Caco-2 (cell line): ENCODE results near the gene TRPM7. TPM values are rescaled to one million over a fixed set of nuclear protein-coding genes. Genes with fewer than 3 reads are reported as not detected.

ENCODE experiments used
- BruUV-seq: library from RNA; stranded (reverse); fragments of 400-500 nt; replicated peaks from 2 replicates; lab custom pipeline; 2021; lab: Mats Ljungman, UMichigan
- CTCF ChIA-PET: fragments of 300-600 bp; sonication (Branson Sonifier 250); formaldehyde crosslinking; loops from one replicate; lab custom pipeline; 2022; ENCODE audit warnings: antibody characterized with exemption; lab: Charles Lee
- POLR2A ChIA-PET: fragments of 300-600 bp; sonication (Branson Sonifier 250); formaldehyde crosslinking; loops from one replicate; lab custom pipeline; 2022; ENCODE audit warnings: antibody characterized with exemption; lab: Charles Lee
- DNase-seq, 2 experiments: peaks; one replicate each; pipeline versions ENCODE4 v3.0.0 to v3.0.0-alpha.2; 2020 to 2022
- H3K27me3 ChIP-seq: replicated peaks from 2 replicates; pipeline ENCODE4 v1.6.0; 2011; ENCODE audit warnings: low read length; ENCODE audit not compliant: control insufficient read depth, insufficient read depth
- H3K36me3 ChIP-seq: 2 replicates; pipeline ENCODE4 v1.5.1; 2011; ENCODE audit warnings: low read length; ENCODE audit not compliant: control insufficient read depth, insufficient read depth
- H3K4me1 ChIP-seq: fragments of 250-450 bp; sonication (Bioruptor Pico); 2 replicates; pipeline ENCODE4 v1.5.1; 2020; ENCODE audit warnings: mild to moderate bottlenecking
- H3K4me3 ChIP-seq: 2 replicates; pipeline ENCODE4 v1.5.1; 2011; ENCODE audit warnings: low read depth, mild to moderate bottlenecking, control low read depth, low read length
- H3K9me3 ChIP-seq: fragments of 250-450 bp; sonication (Bioruptor Pico); 2 replicates; pipeline ENCODE4 v1.5.1; 2020; ENCODE audit warnings: mild to moderate bottlenecking, moderate library complexity
- H3K27ac Mint-ChIP-seq: one replicate; pipeline ENCODE4 v1.8.0; 2022; ENCODE audit warnings: mixed read lengths; ENCODE audit not compliant: unreplicated experiment
- H3K27me3 Mint-ChIP-seq: one replicate; pipeline ENCODE4 v1.8.0; 2022; ENCODE audit warnings: mixed read lengths; ENCODE audit not compliant: insufficient read depth, unreplicated experiment
- H3K36me3 Mint-ChIP-seq: one replicate; pipeline ENCODE4 v1.8.0; 2022; ENCODE audit warnings: mild to moderate bottlenecking, mixed read lengths; ENCODE audit not compliant: insufficient read depth, unreplicated experiment
- H3K4me1 Mint-ChIP-seq: one replicate; pipeline ENCODE4 v1.8.0; 2022; ENCODE audit warnings: low read depth, mixed read lengths; ENCODE audit not compliant: unreplicated experiment
- H3K4me3 Mint-ChIP-seq: one replicate; pipeline ENCODE4 v1.8.0; 2022; ENCODE audit warnings: mild to moderate bottlenecking, moderate library complexity, mixed read lengths; ENCODE audit not compliant: unreplicated experiment
- H3K9me3 Mint-ChIP-seq: one replicate; pipeline ENCODE4 v1.8.0; 2022; ENCODE audit warnings: mixed read lengths; ENCODE audit not compliant: unreplicated experiment
- CTCF ChIP-seq, 2 experiments: fragments of 200-600 bp in 1 of 2; IDR thresholded peaks; 1 replicate in 1 of 2; 2 replicates in 1 of 2; pipeline versions ENCODE4 v1.5.1 to v1.8.0; 2011 to 2022; ENCODE audit warnings: antibody characterized with exemption in 1 of 2, control low read depth in 1 of 2, inconsistent platforms in 1 of 2, low read depth in 1 of 2, low read length in 1 of 2, mild to moderate bottlenecking in 1 of 2, moderate library complexity in 1 of 2; ENCODE audit not compliant: insufficient read depth in 1 of 2, severe bottlenecking in 1 of 2, unreplicated experiment in 1 of 2
- intact Hi-C: fragments of 100-400 bp; cut with micrococcal nuclease; formaldehyde crosslinking; loops from one replicate; pipeline ENCODE4 v1.10.0; 2022; ENCODE audit not compliant: unreplicated experiment
- total RNA-seq: library from RNA; stranded (reverse); gene quantifications from 2 replicates; pipeline ENCODE4 v1.2.3, GENCODE V29; 2022

Gene TRPM7
- total RNA-seq, 1 experiment from 2014 or later, result 70.9 TPM

DNA sequence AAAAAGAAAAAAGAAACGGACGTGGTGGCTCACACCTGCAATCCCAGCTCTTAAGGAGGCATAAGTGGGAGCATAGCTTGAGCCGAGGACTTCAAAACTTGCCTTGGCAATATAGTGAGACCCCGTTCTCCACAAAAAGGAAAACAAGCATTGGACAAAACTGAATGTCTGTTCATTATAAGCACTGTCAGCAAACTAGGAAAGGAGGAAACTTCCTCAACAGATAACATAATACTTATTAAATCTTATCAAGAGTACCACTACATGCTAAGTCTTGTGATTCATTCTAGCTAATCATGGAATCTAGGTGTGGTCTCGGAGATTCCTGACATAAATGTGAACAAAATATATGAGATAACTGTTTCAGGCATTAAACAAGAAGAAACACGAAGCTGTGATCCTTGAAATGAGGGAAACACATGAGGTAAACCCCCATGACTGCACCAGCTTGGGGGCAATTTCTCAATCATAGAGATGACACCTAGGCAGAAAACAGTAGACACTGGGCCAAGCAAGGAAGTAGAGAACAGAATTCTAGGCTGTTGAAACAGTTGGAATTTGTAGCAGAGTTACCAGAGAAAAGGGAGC, 33.3 kb downstream of the TRPM7 start:
- intact Hi-C loops, result no loop called here
- Histone ChIP-seq H3K36me3 (peaks cover 1% of the 10 kb centered on the region; the same call in 1 of the 2 replicates), H3K4me3 (no peak overlapping the region), H3K4me1 (0 out of 2 replicates have a peak, but pooled peaks cover 10% of the 10 kb centered on the region), H3K27me3 (no peaks in the 10 kb centered on the region), H3K9me3 (no peaks in the 10 kb centered on the region)
- CTCF ChIA-PET, result no interaction called here
- POLR2A ChIA-PET, result no interaction called here
- no TSS peak for BruUV-seq
- Mint-ChIP-seq H3K4me3 (no peak overlapping the region), H3K27me3 (no peaks in the 10 kb centered on the region), H3K9me3 (no peaks in the 10 kb centered on the region), H3K4me1 (peaks cover 20% of the 10 kb centered on the region), H3K36me3 (peaks cover 91% of the 10 kb centered on the region), H3K27ac (peak overlapping the region; percentile 77)
- TF ChIP-seq CTCF (IDR thresholded peaks at IDR 0.05; ENCODE audit: insufficient read depth in 1 of 2, low read depth in 1 of 2, low read length in 1 of 2, severe bottlenecking in 1 of 2, unreplicated experiment in 1 of 2), result no peak
- DNase-seq, result no peak

- intact Hi-C loops, result no loop called here
- ChIA-PET POLR2A (no interaction called here), CTCF (no interaction called here)
- peaks cover 91% of the 10 kb centered on the region for H3K36me3 Mint-ChIP-seq
- no peak for DNase-seq
- H3K4me3 ChIP-seq, result no peak overlapping the region
- no peak overlapping the region for H3K4me3 Mint-ChIP-seq
- H3K9me3 Mint-ChIP-seq, result no peaks in the 10 kb centered on the region
- BruUV-seq, result no TSS peak
- 0 out of 2 replicates have a peak, but pooled peaks cover 10% of the 10 kb centered on the region for H3K4me1 ChIP-seq
- H3K4me1 Mint-ChIP-seq, result peaks cover 20% of the 10 kb centered on the region
- no peaks in the 10 kb centered on the region for H3K27me3 ChIP-seq
- H3K9me3 ChIP-seq, result no peaks in the 10 kb centered on the region
- no peak for TF ChIP-seq CTCF (IDR thresholded peaks at IDR 0.05; ENCODE audit: insufficient read depth in 1 of 2, low read depth in 1 of 2, low read length in 1 of 2, severe bottlenecking in 1 of 2, unreplicated experiment in 1 of 2)
- peak overlapping the region; percentile 77 for H3K27ac Mint-ChIP-seq
- H3K36me3 ChIP-seq, result peaks cover 1% of the 10 kb centered on the region; the same call in 1 of the 2 replicates
- no peaks in the 10 kb centered on the region for H3K27me3 Mint-ChIP-seq
These were observed 33.9 kb downstream of the TRPM7 start for GRCh38 chr15:50652671-50653070.

DNA sequence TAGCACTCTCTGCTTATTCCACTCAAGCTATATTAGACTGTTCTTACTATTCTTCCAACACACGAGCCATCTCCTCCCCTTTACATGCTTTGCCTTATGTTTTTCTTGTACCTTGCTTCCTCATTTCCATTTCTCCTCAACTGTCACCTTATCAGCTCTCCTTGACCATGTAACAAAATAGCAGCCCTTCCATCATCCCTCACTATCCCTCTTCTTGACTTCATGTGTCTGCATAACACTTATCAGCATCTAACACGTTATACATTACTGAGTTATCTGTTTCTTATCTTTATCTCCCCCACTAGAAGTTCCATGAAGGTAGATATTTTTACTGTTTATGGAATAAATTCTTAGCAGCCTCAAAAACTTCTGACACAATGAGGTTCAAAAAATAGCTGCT, 45.3 kb downstream of the TRPM7 start:
- H3K9me3 ChIP-seq, result no peaks in the 10 kb centered on the region
- H3K4me1 ChIP-seq, result peaks cover 28% of the 10 kb centered on the region
- ChIA-PET CTCF (no interaction called here), POLR2A (no interaction called here)
- Mint-ChIP-seq H3K4me3 (no peak overlapping the region), H3K4me1 (peaks cover 13% of the 10 kb centered on the region), H3K9me3 (no peaks in the 10 kb centered on the region), H3K36me3 (peaks cover 90% of the 10 kb centered on the region), H3K27ac (no peak overlapping the region), H3K27me3 (no peaks in the 10 kb centered on the region)
- no peak for DNase-seq
- BruUV-seq, result no TSS peak
- intact Hi-C loops, result no loop called here
- no peak for TF ChIP-seq CTCF (IDR thresholded peaks at IDR 0.05; ENCODE audit: insufficient read depth in 1 of 2, low read depth in 1 of 2, low read length in 1 of 2, severe bottlenecking in 1 of 2, unreplicated experiment in 1 of 2)
- no peaks in the 10 kb centered on the region for H3K27me3 ChIP-seq
- no peaks in the 10 kb centered on the region for H3K36me3 ChIP-seq
- H3K4me3 ChIP-seq, result no peak overlapping the region
